Peyer's patch (tissue), 4 donors: ENCODE data around the gene ABLIM1. TPM values are rescaled to one million over a fixed set of nuclear protein-coding genes. Genes with fewer than 3 reads are reported as not detected.

Experiments used
- DNase-seq, 3 donors: peaks; one replicate each; pipeline ENCODE4 v3.0.0-alpha.2; 2017 to 2019
- H3K27ac ChIP-seq, 4 donors: fragments of 200-600 bp; sonication (generic); one replicate each; pipeline ENCODE4 v1.5.1; 2016 to 2019
- H3K27me3 ChIP-seq, 2 donors: fragments of 200-600 bp; sonication (generic); one replicate each; pipeline ENCODE4 v1.5.1; 2019
- H3K36me3 ChIP-seq, 3 donors: fragments of 200-600 bp; sonication (generic); one replicate each; pipeline ENCODE4 v1.5.1; 2016 to 2019
- H3K4me1 ChIP-seq, 4 donors: fragments of 200-600 bp; sonication (generic); one replicate each; pipeline ENCODE4 v1.5.1; 2016 to 2019
- H3K4me3 ChIP-seq, 4 donors: fragments of 200-600 bp; sonication (generic); 1 replicate in 3 of 4; 2 replicates in 1 of 4; pipeline ENCODE4 v1.5.1; 2016 to 2019; ENCODE audit warnings: mild to moderate bottlenecking in 1 of 4
- H3K9me3 ChIP-seq, 4 donors: fragments of 200-600 bp; sonication (generic); one replicate each; pipeline ENCODE4 v1.5.1; 2016 to 2019; ENCODE audit warnings: mild to moderate bottlenecking in 1 of 4
- POLR2A ChIP-seq, 2 donors: fragments of 450-650 bp; IDR thresholded peaks; one replicate each; pipeline ENCODE4 v1.5.1; 2017; ENCODE audit warnings: antibody characterized with exemption in 2 of 2, mild to moderate bottlenecking in 2 of 2, moderate library complexity in 2 of 2
- total RNA-seq, 4 donors: library from RNA; depleted of rRNA; stranded (reverse); fragments of >200 nt; gene quantifications; one replicate each; pipeline ENCODE4 v1.1.0, GENCODE V29; 2016
- TF ChIP-seq, protein P1 (sequence below), 6 experiments: fragments of 450-650 bp in 4 of 6; fragments of 200-600 bp in 2 of 6; sonication (generic) in 1 of 6; IDR thresholded peaks; one replicate each; pipeline ENCODE4 v1.5.1; 2017 to 2019; ENCODE audit warnings: antibody characterized with exemption in 6 of 6, mild to moderate bottlenecking in 3 of 6, moderate library complexity in 1 of 6

ABLIM1 gene
- total RNA-seq, 4 donors from 2014 or later: 91.6 to 145 (median 121) TPM

DNA sequence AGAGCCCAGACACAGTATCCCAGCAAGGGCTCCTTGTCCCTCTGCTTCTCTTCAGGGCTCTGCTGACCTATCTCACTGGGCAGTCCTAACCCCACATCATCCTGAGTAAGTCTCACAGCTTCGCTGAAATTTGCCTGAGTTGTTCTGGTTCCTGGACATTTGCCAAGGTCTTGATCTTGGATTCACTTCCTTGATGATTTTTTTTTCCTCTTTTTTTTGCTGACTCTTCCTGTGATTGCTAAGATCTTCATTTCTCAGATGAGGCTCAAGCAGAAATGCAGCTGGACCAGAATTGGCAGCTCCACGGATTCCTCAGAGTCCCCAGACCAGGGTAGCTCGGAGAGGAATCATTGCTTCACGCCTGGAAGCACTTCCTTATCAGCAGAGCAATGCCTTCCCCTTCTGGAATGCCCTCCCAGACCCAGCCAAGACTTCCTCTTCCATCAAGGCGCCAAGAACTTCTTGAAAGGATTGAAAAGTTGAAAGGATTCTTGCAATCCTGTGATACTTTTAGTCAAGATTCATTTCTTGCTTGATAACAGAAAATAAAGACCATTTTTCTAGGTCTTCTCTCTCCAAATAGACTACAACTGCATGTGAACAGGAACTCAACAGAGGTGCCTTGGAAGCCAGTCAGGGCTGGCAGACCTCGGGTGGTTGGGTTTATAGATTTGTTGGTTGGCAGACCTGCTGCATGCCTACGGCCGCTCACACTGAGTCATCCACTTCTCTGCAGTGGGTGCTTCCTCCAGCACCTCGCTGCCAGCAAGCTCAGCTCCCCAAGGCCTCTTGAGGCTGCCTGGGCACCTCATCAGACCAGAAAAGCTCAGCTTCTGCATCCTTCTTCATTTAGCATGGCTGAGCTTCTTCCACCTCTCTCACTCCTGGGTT, 244.9 kb downstream of the ABLIM1 start:
- peak in 1 of 3 donors; percentile 43 for DNase-seq
- TF ChIP-seq POLR2A (IDR thresholded peaks at IDR 0.05): no peak
- TF ChIP-seq, protein P1, sequence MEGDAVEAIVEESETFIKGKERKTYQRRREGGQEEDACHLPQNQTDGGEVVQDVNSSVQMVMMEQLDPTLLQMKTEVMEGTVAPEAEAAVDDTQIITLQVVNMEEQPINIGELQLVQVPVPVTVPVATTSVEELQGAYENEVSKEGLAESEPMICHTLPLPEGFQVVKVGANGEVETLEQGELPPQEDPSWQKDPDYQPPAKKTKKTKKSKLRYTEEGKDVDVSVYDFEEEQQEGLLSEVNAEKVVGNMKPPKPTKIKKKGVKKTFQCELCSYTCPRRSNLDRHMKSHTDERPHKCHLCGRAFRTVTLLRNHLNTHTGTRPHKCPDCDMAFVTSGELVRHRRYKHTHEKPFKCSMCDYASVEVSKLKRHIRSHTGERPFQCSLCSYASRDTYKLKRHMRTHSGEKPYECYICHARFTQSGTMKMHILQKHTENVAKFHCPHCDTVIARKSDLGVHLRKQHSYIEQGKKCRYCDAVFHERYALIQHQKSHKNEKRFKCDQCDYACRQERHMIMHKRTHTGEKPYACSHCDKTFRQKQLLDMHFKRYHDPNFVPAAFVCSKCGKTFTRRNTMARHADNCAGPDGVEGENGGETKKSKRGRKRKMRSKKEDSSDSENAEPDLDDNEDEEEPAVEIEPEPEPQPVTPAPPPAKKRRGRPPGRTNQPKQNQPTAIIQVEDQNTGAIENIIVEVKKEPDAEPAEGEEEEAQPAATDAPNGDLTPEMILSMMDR (IDR thresholded peaks at IDR 0.05): no peak
- Histone ChIP-seq H3K27me3 (no peaks in the 10 kb centered on the region), H3K4me3 (no peak overlapping the region), H3K9me3 (no peaks in the 10 kb centered on the region), H3K27ac (no peak overlapping the region), H3K4me1 (no peaks in the 10 kb centered on the region), H3K36me3 (no peaks in the 10 kb centered on the region)

DNA sequence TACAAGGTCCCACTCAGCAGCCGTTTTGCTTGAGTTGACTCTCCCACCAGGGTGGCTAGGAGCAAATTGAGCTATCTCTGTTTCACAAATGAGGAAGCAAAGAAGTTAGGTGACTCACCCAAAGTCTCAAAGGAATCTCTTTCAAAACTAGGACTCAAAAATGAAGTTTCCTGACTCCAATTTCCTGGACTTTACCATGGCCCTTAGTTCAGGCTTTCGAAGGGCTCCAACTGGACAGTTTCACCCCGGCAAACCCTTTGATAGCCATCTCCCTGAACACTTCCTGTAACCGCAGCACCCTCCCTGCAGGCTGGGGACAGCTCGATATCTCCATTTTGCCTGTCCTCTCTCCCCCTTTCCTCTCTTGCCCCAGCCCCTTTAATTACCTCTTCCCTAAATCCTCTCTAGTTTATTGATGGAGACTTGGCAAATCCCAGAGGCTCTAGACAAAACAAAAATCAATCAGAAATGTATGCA, 249.1 kb downstream of the ABLIM1 start:
- H3K4me3 ChIP-seq: no peak overlapping the region
- no peaks in the 10 kb centered on the region for H3K27me3 ChIP-seq
- TF ChIP-seq, protein P1 (IDR thresholded peaks at IDR 0.05): no peak
- no peak for TF ChIP-seq POLR2A (IDR thresholded peaks at IDR 0.05)
- no peak for DNase-seq
- no peak overlapping the region for H3K27ac ChIP-seq
- no peaks in the 10 kb centered on the region for H3K9me3 ChIP-seq
- peaks cover 0 to 2% (median 0%) of the 10 kb centered on the region in 4 donors for H3K4me1 ChIP-seq
- H3K36me3 ChIP-seq: no peaks in the 10 kb centered on the region

DNA sequence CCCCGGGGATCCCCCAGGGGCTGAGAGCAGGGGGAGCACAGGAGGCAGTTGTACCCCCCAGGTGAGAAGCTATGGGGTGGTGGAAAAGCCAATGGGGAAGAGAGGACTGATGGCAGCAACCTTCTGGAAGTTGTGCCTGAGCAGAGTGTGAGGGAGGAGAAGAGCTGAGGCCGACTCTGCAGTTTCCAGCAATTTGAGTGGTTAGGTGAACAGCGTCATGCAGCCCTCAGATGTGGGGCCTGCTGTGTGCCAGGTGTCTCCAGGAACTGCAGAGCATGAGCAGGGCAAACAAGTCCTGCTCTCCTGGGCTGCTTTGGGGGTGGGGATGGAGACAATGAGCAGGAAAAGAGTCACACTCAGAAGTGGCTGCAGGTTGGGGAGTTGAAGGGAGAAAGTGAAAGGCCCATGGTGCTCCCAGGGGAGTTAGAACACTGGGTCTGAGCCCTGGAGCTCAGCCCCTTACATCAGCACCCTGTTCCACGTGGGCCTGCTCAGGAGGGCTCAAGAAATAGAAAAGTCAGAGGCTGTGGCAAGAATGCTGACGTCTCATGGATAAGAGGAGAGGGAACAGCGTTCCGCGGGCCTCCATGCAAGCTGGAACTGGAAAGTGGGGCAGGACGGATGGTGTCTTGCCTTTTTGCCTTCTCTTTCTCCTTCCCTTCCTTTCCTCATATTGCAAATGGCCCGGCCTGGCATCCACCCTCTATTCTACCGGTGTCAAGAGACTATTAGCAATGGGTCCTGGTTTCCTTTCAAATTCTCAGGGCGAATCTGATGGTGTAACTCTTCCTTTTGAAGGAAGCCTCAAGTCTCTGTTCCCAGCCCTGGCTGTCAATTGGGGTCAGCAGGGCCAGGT, 249.7 kb downstream of the ABLIM1 start:
- no peak overlapping the region for H3K27ac ChIP-seq
- H3K9me3 ChIP-seq: no peaks in the 10 kb centered on the region
- peaks cover 0 to 9% (median 0%) of the 10 kb centered on the region in 4 donors for H3K4me1 ChIP-seq
- H3K27me3 ChIP-seq: no peaks in the 10 kb centered on the region
- H3K4me3 ChIP-seq: no peak overlapping the region
- DNase-seq: no peak
- no peaks in the 10 kb centered on the region for H3K36me3 ChIP-seq
- TF ChIP-seq, protein P1 (IDR thresholded peaks at IDR 0.05): no peak
- TF ChIP-seq POLR2A (IDR thresholded peaks at IDR 0.05): no peak

DNA sequence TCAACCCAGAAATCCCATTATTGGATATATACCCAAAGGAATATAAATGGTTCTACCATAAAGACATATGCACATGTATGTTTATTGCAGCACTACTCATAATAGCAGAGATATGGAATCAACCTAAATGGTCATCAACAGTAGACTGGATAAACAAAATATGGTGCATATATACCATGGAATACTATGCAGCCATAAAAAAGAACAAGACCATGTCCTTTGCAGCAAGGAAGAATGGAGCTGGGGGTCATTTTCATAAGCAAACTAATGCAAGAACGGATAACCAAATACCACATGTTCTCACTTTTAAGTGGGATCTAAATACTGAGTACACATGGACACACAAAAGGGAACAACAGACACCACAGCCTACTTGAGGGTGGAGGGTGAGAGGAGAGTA, 251.6 kb downstream of the ABLIM1 start:
- no peak overlapping the region for H3K27ac ChIP-seq
- DNase-seq: no peak
- H3K9me3 ChIP-seq: no peaks in the 10 kb centered on the region
- no peak overlapping the region for H3K4me3 ChIP-seq
- no peaks in the 10 kb centered on the region for H3K36me3 ChIP-seq
- H3K27me3 ChIP-seq: no peaks in the 10 kb centered on the region
- H3K4me1 ChIP-seq: peaks cover 0 to 9% (median 0%) of the 10 kb centered on the region in 4 donors
- TF ChIP-seq, protein P1 (IDR thresholded peaks at IDR 0.05): no peak
- TF ChIP-seq POLR2A (IDR thresholded peaks at IDR 0.05): no peak

DNA sequence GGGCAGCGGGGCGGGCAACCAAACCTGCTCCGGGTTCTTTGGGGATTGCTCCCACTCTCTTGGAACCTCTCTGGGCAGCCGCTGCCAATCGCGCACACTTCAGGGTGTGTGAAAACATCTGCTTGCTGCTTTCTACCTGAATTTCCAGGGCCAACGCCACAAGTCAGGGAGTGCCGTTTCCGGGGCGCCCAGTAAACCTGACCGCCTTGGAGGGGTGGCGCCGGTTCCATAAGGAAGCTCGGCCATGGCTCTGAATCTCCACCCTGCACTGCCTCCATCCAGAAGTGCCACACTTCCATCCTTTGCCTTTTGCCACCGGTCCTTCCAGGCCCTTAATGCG, 253.1 kb downstream of the ABLIM1 start:
- Histone ChIP-seq H3K4me3 (peak overlapping the region in 3 of 4 donors; percentile 36 to 70 (median 63)), H3K36me3 (no peaks in the 10 kb centered on the region), H3K27me3 (no peaks in the 10 kb centered on the region), H3K4me1 (peaks cover 0 to 9% (median 0%) of the 10 kb centered on the region in 4 donors), H3K9me3 (no peaks in the 10 kb centered on the region), H3K27ac (peak overlapping the region; percentile 52 to 74 (median 68))
- DNase-seq: peak in 2 of 3 donors; percentile 56 to 70
- TF ChIP-seq, protein P1 (IDR thresholded peaks at IDR 0.05): no peak
- TF ChIP-seq POLR2A (IDR thresholded peaks at IDR 0.05): no peak
